HG02840 (cell line): ENCODE results near the gene RASSF3.
"Not testable (repeated sequence)": the region's sequence is repeated elsewhere in the genome, so short reads cannot be mapped to it uniquely, and the experiment has no call there.

Experiments used
- ATAC-seq: cut with Tn5 transposase; IDR thresholded peaks from one replicate; pipeline ENCODE4 v1.9.1; 2021; ENCODE audit warnings: mild to moderate bottlenecking, moderate library complexity, moderate number of reproducible peaks; ENCODE audit not compliant: unreplicated experiment, low FRiP score

The RASSF3 gene

GRCh38 chr12:64688219-64688618, 77.9 kb downstream of the RASSF3 start:
- no peak for ATAC-seq

- no peak for ATAC-seq
Measured at GRCh38 chr12:64688715-64689114, 78.4 kb downstream of the RASSF3 start.

- ATAC-seq = not testable (repeated sequence)
Measured at GRCh38 chr12:64690236-64690635, 79.9 kb downstream of the RASSF3 start.

- ATAC-seq = no peak
Measured at GRCh38 chr12:64691227-64691794, 81.0 kb downstream of the RASSF3 start.

- ATAC-seq = no peak
Measured at GRCh38 chr12:64691795-64692583, 81.7 kb downstream of the RASSF3 start.

GRCh38 chr12:64694130-64695040, 84.1 kb downstream of the RASSF3 start:
- ATAC-seq = no peak

- ATAC-seq = no peak
Measured at GRCh38 chr12:64695550-64695949, 85.3 kb downstream of the RASSF3 start.

GRCh38 chr12:64696080-64696741, 85.9 kb downstream of the RASSF3 start:
- no peak for ATAC-seq

GRCh38 chr12:64699504-64700115, 89.3 kb downstream of the RASSF3 start:
- ATAC-seq = no peak

GRCh38 chr12:64700532-64700931, 90.2 kb downstream of the RASSF3 start:
- ATAC-seq = no peak

GRCh38 chr12:64701283-64701682, 91.0 kb downstream of the RASSF3 start:
- ATAC-seq = no peak

- ATAC-seq = no peak
Measured at GRCh38 chr12:64706306-64706705, 96.0 kb downstream of the RASSF3 start.

- no peak for ATAC-seq
Measured at GRCh38 chr12:64706857-64707256, 96.6 kb downstream of the RASSF3 start.

- no peak for ATAC-seq
Measured at GRCh38 chr12:64707362-64707761, 97.1 kb downstream of the RASSF3 start.

GRCh38 chr12:64707926-64708325, 97.6 kb downstream of the RASSF3 start:
- ATAC-seq = no peak

- ATAC-seq = no peak
Measured at GRCh38 chr12:64709429-64709828, 99.1 kb downstream of the RASSF3 start.

GRCh38 chr12:64713376-64713775, 103.1 kb downstream of the RASSF3 start:
- ATAC-seq = no peak

- peak; percentile 57 for ATAC-seq
Measured at GRCh38 chr12:64714551-64714968, 104.3 kb downstream of the RASSF3 start.

- no peak for ATAC-seq
Measured at GRCh38 chr12:64716371-64716770, 106.1 kb downstream of the RASSF3 start.

GRCh38 chr12:64716839-64717455, 106.7 kb downstream of the RASSF3 start:
- no peak for ATAC-seq
